Upper lobe of left lung (tissue), 4 donors: Measurements from ENCODE around the gene LUC7L3.

Experiments
- CTCF ChIP-seq, 6 experiments: fragments of 450-650 bp in 4 of 6; fragments of 200-600 bp in 2 of 6; sonication (generic) in 2 of 6; IDR thresholded peaks; one replicate each; pipeline ENCODE4 v1.5.1; 2016 to 2019; ENCODE audit warnings: antibody characterized with exemption in 6 of 6
- POLR2A ChIP-seq, 4 donors: fragments of 450-650 bp; IDR thresholded peaks; one replicate each; pipeline ENCODE4 v1.5.1; 2016 to 2017; ENCODE audit warnings: antibody characterized with exemption in 4 of 4, mild to moderate bottlenecking in 2 of 4
- POLR2AphosphoS5 ChIP-seq, 2 donors: sonication (generic); formaldehyde crosslinking; IDR thresholded peaks; one replicate each; pipeline ENCODE4 v1.5.1; 2017; ENCODE audit warnings: antibody characterized with exemption in 2 of 2

GRCh38 chr17:50710650-50711049 lies 8.8 kb upstream of the LUC7L3 start:
- TF ChIP-seq POLR2A (IDR thresholded peaks at IDR 0.05), result no peak
- no peak for TF ChIP-seq CTCF (IDR thresholded peaks at IDR 0.05)
- TF ChIP-seq POLR2AphosphoS5 (IDR thresholded peaks at IDR 0.05), result no peak
